Activated naive CD4-positive, alpha-beta T cell treated with anti-CD3 and anti-CD28 coated beads for 36 hours (primary cell): ENCODE data around the gene IL22RA2. TPM values are rescaled to one million over a fixed set of nuclear protein-coding genes. Genes with fewer than 3 reads are reported as not detected.

Experiments used
- CTCF ChIA-PET: fragments of 350-600 bp; sonication (Branson Sonifier 250); formaldehyde crosslinking; loops from one replicate; lab custom pipeline; 2021; ENCODE audit warnings: antibody characterized with exemption; lab: Charles Lee
- DNase-seq: peaks from one replicate; pipeline ENCODE4 v3.0.0-alpha.2; 2020
- H3K27ac Mint-ChIP-seq: one replicate; pipeline ENCODE4 v1.8.0; 2021; ENCODE audit warnings: mild to moderate bottlenecking, mixed read lengths
- H3K27me3 Mint-ChIP-seq: one replicate; pipeline ENCODE4 v1.8.0; 2021; ENCODE audit warnings: low read depth, mixed read lengths
- H3K36me3 Mint-ChIP-seq: one replicate; pipeline ENCODE4 v1.8.0; 2021; ENCODE audit warnings: low read depth, mixed read lengths
- H3K4me1 Mint-ChIP-seq: one replicate; pipeline ENCODE4 v1.8.0; 2021; ENCODE audit warnings: low read depth, mixed read lengths
- H3K4me3 Mint-ChIP-seq: one replicate; pipeline ENCODE4 v1.8.0; 2021; ENCODE audit warnings: mild to moderate bottlenecking, moderate library complexity, mixed read lengths
- H3K9me3 Mint-ChIP-seq: one replicate; pipeline ENCODE4 v1.8.0; 2021; ENCODE audit warnings: mixed read lengths
- intact Hi-C: fragments of 100-400 bp; cut with micrococcal nuclease; formaldehyde crosslinking; loops from one replicate; pipeline ENCODE4 v1.15.1; 2023
- total RNA-seq, 2 experiments: library from RNA; stranded (reverse); gene quantifications; one replicate each; pipeline ENCODE4 v1.2.3, GENCODE V29; 2021

The IL22RA2 gene
- total RNA-seq, 2 experiments from 2014 or later, result not detected

GRCh38 chr6:137161949-137162348 lies 11.5 kb downstream of the IL22RA2 start:
- H3K4me3 Mint-ChIP-seq, result no peak overlapping the region
- CTCF ChIA-PET, result interaction anchor here (1.1 kb wide), 1 partner anchor 68 kb away, joined by 3 read pairs; no protein-coding TSS in a partner anchor
- peaks cover 26% of the 10 kb centered on the region for H3K27me3 Mint-ChIP-seq
- DNase-seq, result no peak
- H3K36me3 Mint-ChIP-seq, result no peaks in the 10 kb centered on the region
- intact Hi-C loops, result loop anchor here (10.0 kb wide), 1 partner anchor 663 kb away; no protein-coding TSS in a partner anchor
- H3K4me1 Mint-ChIP-seq, result peaks cover 17% of the 10 kb centered on the region
- H3K27ac Mint-ChIP-seq, result no peak overlapping the region
- H3K9me3 Mint-ChIP-seq, result peaks cover 5% of the 10 kb centered on the region

- H3K4me3 Mint-ChIP-seq, result no peak overlapping the region
- H3K36me3 Mint-ChIP-seq, result no peaks in the 10 kb centered on the region
- H3K4me1 Mint-ChIP-seq, result peaks cover 21% of the 10 kb centered on the region
- intact Hi-C loops, result loop anchor here (10.0 kb wide), 1 partner anchor 664 kb away; no protein-coding TSS in a partner anchor
- H3K27ac Mint-ChIP-seq, result no peak overlapping the region
- CTCF ChIA-PET, result interaction anchor here (0.6 to 1.1 kb wide), 2 partner anchors 67 to 496 kb away, joined by 3 read pairs; no protein-coding TSS in a partner anchor
- peaks cover 26% of the 10 kb centered on the region for H3K27me3 Mint-ChIP-seq
- H3K9me3 Mint-ChIP-seq, result peaks cover 5% of the 10 kb centered on the region
- no peak for DNase-seq
These were observed 12.7 kb downstream of the IL22RA2 start for GRCh38 chr6:137160763-137161162.

- no peak overlapping the region for H3K27ac Mint-ChIP-seq
- no peak overlapping the region for H3K4me3 Mint-ChIP-seq
- CTCF ChIA-PET, result interaction anchor here (0.6 kb wide), 1 partner anchor 497 kb away, joined by 3 read pairs; no protein-coding TSS in a partner anchor
- H3K9me3 Mint-ChIP-seq, result peaks cover 5% of the 10 kb centered on the region
- peaks cover 18% of the 10 kb centered on the region for H3K4me1 Mint-ChIP-seq
- no peak for DNase-seq
- intact Hi-C loops, result loop anchor here (5.0 to 10.0 kb wide), 3 partner anchors 242 to 817 kb away; no protein-coding TSS in a partner anchor
- H3K27me3 Mint-ChIP-seq, result peaks cover 24% of the 10 kb centered on the region
- H3K36me3 Mint-ChIP-seq, result no peaks in the 10 kb centered on the region
These were observed 13.5 kb downstream of the IL22RA2 start for GRCh38 chr6:137159912-137160311.

GRCh38 chr6:137157601-137158000 lies 15.8 kb downstream of the IL22RA2 start:
- CTCF ChIA-PET, result interaction anchor here (0.9 kb wide), 1 partner anchor 9 kb away, joined by 3 read pairs; no protein-coding TSS in a partner anchor
- intact Hi-C loops, result loop anchor here (5.0 kb wide), 2 partner anchors 245 to 820 kb away; no protein-coding TSS in a partner anchor
- DNase-seq, result no peak
- no peaks in the 10 kb centered on the region for H3K36me3 Mint-ChIP-seq
- no peaks in the 10 kb centered on the region for H3K9me3 Mint-ChIP-seq
- H3K4me1 Mint-ChIP-seq, result peaks cover 16% of the 10 kb centered on the region
- no peak overlapping the region for H3K27ac Mint-ChIP-seq
- peaks cover 20% of the 10 kb centered on the region for H3K27me3 Mint-ChIP-seq
- no peak overlapping the region for H3K4me3 Mint-ChIP-seq

- intact Hi-C loops, result loop anchor here (1.0 to 5.0 kb wide), 13 partner anchors 12 to 821 kb away; partner anchors contain the start of gene IFNGR1
- peaks cover 16% of the 10 kb centered on the region for H3K27me3 Mint-ChIP-seq
- H3K4me1 Mint-ChIP-seq, result peaks cover 16% of the 10 kb centered on the region
- H3K9me3 Mint-ChIP-seq, result no peaks in the 10 kb centered on the region
- no peak for DNase-seq
- H3K27ac Mint-ChIP-seq, result peak overlapping the region; percentile 48
- CTCF ChIA-PET, result interaction anchor here (1.3 kb wide), 1 partner anchor 63 kb away, joined by 8 read pairs; no protein-coding TSS in a partner anchor
- no peak overlapping the region for H3K4me3 Mint-ChIP-seq
- no peaks in the 10 kb centered on the region for H3K36me3 Mint-ChIP-seq
These were observed 16.8 kb downstream of the IL22RA2 start for GRCh38 chr6:137156650-137157049.

GRCh38 chr6:137155830-137156229 lies 17.6 kb downstream of the IL22RA2 start:
- intact Hi-C loops, result loop anchor here (1.0 to 5.0 kb wide), 14 partner anchors 12 to 821 kb away; partner anchors contain the start of gene IFNGR1
- peaks cover 13% of the 10 kb centered on the region for H3K27me3 Mint-ChIP-seq
- H3K4me3 Mint-ChIP-seq, result no peak overlapping the region
- peak overlapping the region; percentile 60 for H3K27ac Mint-ChIP-seq
- CTCF ChIA-PET, result interaction anchor here (0.6 to 1.3 kb wide), 2 partner anchors 62 to 1319 kb away, joined by 5 to 8 read pairs; no protein-coding TSS in a partner anchor
- H3K36me3 Mint-ChIP-seq, result no peaks in the 10 kb centered on the region
- H3K9me3 Mint-ChIP-seq, result no peaks in the 10 kb centered on the region
- peaks cover 16% of the 10 kb centered on the region for H3K4me1 Mint-ChIP-seq
- peak; percentile 68 for DNase-seq

GRCh38 chr6:137150072-137150471 lies 23.4 kb downstream of the IL22RA2 start:
- H3K4me1 Mint-ChIP-seq, result no peaks in the 10 kb centered on the region
- no peak for DNase-seq
- H3K4me3 Mint-ChIP-seq, result no peak overlapping the region
- no peaks in the 10 kb centered on the region for H3K9me3 Mint-ChIP-seq
- H3K27me3 Mint-ChIP-seq, result no peaks in the 10 kb centered on the region
- CTCF ChIA-PET, result interaction anchor here (0.7 kb wide), 2 partner anchors 12 to 112 kb away, joined by 3 to 4 read pairs; no protein-coding TSS in a partner anchor
- intact Hi-C loops, result no loop called here
- H3K36me3 Mint-ChIP-seq, result no peaks in the 10 kb centered on the region
- H3K27ac Mint-ChIP-seq, result no peak overlapping the region

GRCh38 chr6:137149035-137149393 lies 24.4 kb downstream of the IL22RA2 start:
- Mint-ChIP-seq H3K27ac (no peak overlapping the region), H3K27me3 (no peaks in the 10 kb centered on the region), H3K9me3 (no peaks in the 10 kb centered on the region), H3K4me1 (no peaks in the 10 kb centered on the region), H3K4me3 (no peak overlapping the region), H3K36me3 (no peaks in the 10 kb centered on the region)
- no peak for DNase-seq
- intact Hi-C loops, result no loop called here
- CTCF ChIA-PET, result interaction anchor here (0.5 to 0.6 kb wide), 2 partner anchors 51 to 213 kb away, joined by 4 read pairs; no protein-coding TSS in a partner anchor

GRCh38 chr6:137148306-137149034 lies 25.0 kb downstream of the IL22RA2 start:
- H3K36me3 Mint-ChIP-seq, result no peaks in the 10 kb centered on the region
- CTCF ChIA-PET, result interaction anchor here (0.5 to 0.6 kb wide), 2 partner anchors 51 to 214 kb away, joined by 4 read pairs; no protein-coding TSS in a partner anchor

GRCh38 chr6:137147195-137147594 lies 26.2 kb downstream of the IL22RA2 start:
- no peaks in the 10 kb centered on the region for H3K36me3 Mint-ChIP-seq
- H3K27me3 Mint-ChIP-seq, result no peaks in the 10 kb centered on the region
- DNase-seq, result no peak
- no peaks in the 10 kb centered on the region for H3K9me3 Mint-ChIP-seq
- CTCF ChIA-PET, result interaction anchor here (0.6 kb wide), 1 partner anchor 452 kb away, joined by 5 read pairs; no protein-coding TSS in a partner anchor
- H3K4me3 Mint-ChIP-seq, result no peak overlapping the region
- intact Hi-C loops, result no loop called here
- H3K27ac Mint-ChIP-seq, result no peak overlapping the region
- H3K4me1 Mint-ChIP-seq, result no peaks in the 10 kb centered on the region

More at GRCh38 chr6:137148306-137149034, 25.0 kb downstream of the IL22RA2 start:
- no peak for DNase-seq
- Mint-ChIP-seq H3K27me3 (no peaks in the 10 kb centered on the region), H3K27ac (no peak overlapping the region), H3K4me1 (no peaks in the 10 kb centered on the region), H3K9me3 (no peaks in the 10 kb centered on the region), H3K4me3 (no peak overlapping the region)
- intact Hi-C loops, result no loop called here

- no peak for DNase-seq
- H3K36me3 Mint-ChIP-seq, result no peaks in the 10 kb centered on the region
These were observed 27.2 kb downstream of the IL22RA2 start for GRCh38 chr6:137146206-137146605.

GRCh38 chr6:137145421-137145820 lies 28.0 kb downstream of the IL22RA2 start:
- Mint-ChIP-seq H3K36me3 (no peaks in the 10 kb centered on the region), H3K9me3 (no peaks in the 10 kb centered on the region), H3K27ac (no peak overlapping the region), H3K27me3 (no peaks in the 10 kb centered on the region), H3K4me3 (no peak overlapping the region), H3K4me1 (no peaks in the 10 kb centered on the region)
- intact Hi-C loops, result no loop called here
- CTCF ChIA-PET, result no interaction called here
- DNase-seq, result no peak

More at GRCh38 chr6:137146206-137146605, 27.2 kb downstream of the IL22RA2 start:
- Mint-ChIP-seq H3K4me1 (no peaks in the 10 kb centered on the region), H3K4me3 (no peak overlapping the region), H3K9me3 (no peaks in the 10 kb centered on the region), H3K27ac (no peak overlapping the region), H3K27me3 (no peaks in the 10 kb centered on the region)
- CTCF ChIA-PET, result no interaction called here
- intact Hi-C loops, result no loop called here
